SHP77 treated with DMSO at 0.1 percent for 48 hours (cell line): ENCODE results near the gene TMC1.
"Not testable (repeated sequence)": the region's sequence is repeated elsewhere in the genome, so short reads cannot be mapped to it uniquely, and the experiment has no call there.

ENCODE experiments used
- DNase-seq: peaks from one replicate; lab custom pipeline; 2025; lab: John Stamatoyannopoulos, UW

Gene TMC1

GRCh38 chr9:72763022-72763421, 241.6 kb downstream of the TMC1 start:
- DNase-seq = no peak

- no peak for DNase-seq
These were observed 248.1 kb downstream of the TMC1 start for GRCh38 chr9:72769546-72769945.

GRCh38 chr9:72772661-72773060, 251.3 kb downstream of the TMC1 start:
- DNase-seq = no peak

DNA sequence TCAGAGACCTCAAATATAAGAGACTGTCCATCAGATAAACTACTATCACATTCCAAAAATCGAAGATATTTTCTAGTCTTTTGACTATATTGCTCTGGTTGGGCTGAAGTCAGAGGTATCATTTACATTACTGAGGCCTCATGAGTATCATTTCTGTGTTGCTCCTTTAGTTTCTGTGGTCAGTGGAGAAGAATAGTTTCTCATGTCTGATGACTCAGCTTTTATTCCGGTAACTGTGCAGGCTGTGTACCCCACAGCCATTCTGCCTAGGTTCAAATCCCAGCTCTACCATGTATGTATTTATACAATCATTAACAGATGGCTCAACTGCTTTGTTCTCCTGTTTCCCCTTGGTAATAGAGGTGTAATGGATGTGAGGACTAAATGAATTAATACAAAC, 252.2 kb downstream of the TMC1 start:
- DNase-seq = no peak

- DNase-seq = no peak
These were observed 254.2 kb downstream of the TMC1 start for GRCh38 chr9:72775570-72775969.

DNA sequence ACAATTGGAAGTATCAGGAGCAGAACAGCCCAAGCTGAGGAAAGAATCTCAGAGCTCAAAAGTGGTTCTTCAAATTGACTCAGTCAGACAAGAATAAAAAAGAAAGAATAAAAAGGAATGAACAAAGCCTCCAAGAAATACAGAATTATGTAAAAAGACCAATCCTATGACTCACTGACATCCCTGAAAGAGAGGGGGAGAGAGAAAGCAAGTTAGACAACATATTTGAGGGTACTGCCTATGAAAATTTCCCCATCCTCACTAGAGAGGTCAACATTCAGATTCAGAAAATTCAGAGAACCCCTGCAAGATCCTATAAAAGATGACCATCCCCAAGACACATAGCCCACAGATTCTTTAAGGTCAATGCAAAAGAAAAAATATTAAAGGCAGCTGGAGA, 258.2 kb downstream of the TMC1 start:
- DNase-seq = no peak

GRCh38 chr9:72786948-72787347, 265.5 kb downstream of the TMC1 start:
- no peak for DNase-seq

- no peak for DNase-seq
These were observed 267.7 kb downstream of the TMC1 start for GRCh38 chr9:72788966-72789735.

GRCh38 chr9:72789885-72790284, 268.5 kb downstream of the TMC1 start:
- DNase-seq = no peak

DNA sequence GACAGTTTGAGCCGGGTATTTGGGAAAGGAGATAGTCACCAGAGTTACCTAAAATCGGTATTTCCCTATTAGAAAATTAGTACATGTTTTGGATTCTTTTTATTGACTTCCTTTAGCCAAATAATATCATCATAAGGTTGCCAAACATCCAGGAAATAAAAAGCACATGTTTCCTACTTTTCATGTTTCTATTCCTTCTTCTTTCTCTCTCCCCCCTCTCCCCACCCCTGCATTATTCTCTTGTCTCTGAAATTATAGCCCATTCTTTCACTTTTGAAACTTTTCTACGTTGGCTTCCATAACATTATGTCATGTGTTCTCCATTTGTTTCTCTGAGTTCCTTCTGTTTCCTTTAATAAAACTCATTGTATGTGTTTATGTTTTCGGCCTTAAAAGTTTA, 269.6 kb downstream of the TMC1 start:
- DNase-seq = no peak

DNA sequence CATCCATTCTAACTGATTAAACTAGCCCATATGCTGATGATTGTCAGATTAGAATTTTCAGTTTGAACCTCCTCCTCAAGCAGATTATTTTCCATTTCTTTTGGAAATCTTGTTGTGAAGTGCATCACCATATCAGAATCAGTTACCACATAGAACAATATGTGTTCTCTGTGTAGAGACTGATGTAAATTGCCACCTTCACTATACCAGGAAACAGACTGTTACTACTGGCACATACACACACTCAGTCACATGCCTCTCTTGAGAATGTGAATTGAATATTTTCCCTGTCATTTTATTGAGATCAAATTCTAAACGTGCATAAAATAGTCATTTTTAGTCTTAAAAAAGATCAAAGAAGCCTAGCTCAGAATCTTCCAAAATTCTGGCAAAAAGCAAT, 270.0 kb downstream of the TMC1 start:
- no peak for DNase-seq

GRCh38 chr9:72794946-72795345, 273.5 kb downstream of the TMC1 start:
- no peak for DNase-seq

DNA sequence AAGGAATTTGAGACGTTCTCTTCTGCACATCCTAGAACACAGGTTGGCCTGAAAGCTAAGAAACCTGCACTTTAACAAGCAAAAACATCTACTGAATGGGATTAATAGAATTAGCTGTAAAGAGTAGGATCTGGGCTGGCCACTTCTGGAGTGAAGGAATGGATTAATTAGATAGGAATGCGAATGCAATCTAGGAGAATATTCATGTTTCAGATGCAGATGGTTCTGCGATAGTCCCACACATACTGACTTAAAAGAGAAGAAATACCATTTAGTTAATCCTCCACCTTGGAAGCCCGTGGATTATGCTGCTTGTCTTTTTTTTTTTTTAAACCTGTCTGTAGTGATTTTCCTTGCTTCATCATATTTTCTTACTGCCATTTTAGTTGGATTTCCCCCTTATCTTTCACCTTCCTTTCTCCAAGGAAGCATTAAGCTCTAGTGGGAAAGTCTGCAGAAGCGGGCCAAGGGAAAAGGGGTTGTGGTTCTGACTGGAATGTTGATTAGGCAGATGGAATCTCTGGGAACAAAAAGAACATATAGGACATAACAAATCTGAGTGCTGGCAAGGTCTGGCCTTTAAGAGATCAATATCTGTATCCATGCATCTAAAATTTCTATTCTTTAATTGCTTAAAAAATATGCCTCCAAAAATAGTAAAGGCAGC, 279.1 kb downstream of the TMC1 start:
- no peak for DNase-seq

GRCh38 chr9:72805238-72805637, 283.8 kb downstream of the TMC1 start:
- no peak for DNase-seq

DNA sequence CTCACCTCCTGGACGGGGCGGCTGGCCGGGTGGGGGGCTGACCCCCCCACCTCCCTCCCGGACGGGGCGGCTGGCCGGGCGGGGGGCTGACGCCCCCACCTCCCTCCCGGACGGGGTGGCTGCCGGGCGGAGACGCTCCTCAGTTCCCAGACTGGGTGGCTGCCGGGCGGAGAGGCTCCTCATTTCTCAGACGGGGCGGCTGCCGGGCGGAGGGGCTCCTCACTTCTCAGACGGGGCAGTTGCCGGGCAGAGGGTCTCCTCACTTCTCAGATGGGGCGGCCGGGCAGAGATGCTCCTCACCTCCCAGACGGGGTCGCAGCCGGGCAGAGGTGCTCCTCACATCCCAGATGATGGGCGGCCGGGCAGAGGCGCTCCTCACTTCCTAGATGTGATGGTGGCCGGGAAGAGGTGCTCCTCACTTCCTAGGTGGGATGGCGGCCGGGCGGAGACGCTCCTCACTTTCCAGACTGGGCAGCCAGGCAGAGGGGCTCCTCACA, 285.0 kb downstream of the TMC1 start:
- not testable (repeated sequence) for DNase-seq

- no peak for DNase-seq
These were observed 286.5 kb downstream of the TMC1 start for GRCh38 chr9:72807765-72808445.

- DNase-seq = no peak
These were observed 287.0 kb downstream of the TMC1 start for GRCh38 chr9:72808446-72808768.

DNA sequence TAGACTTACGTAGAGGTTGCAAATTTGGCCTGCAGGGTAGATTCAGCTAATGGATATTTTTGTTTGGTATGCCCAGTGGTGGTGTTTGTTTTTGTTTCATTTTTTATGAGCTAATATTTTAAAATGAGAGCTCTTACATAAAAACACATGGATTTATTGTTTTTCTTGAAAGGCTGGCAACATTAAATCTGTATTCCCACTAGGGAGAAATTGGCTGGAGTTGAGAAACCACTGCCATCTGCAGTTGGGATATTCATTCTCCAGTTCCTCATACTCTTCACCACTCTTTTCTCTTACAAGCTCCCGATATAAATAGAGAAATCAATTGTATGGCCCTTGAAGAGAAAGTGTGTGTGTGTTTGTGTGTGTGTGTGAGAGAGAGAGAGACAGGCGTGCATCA, 288.2 kb downstream of the TMC1 start:
- no peak for DNase-seq

GRCh38 chr9:72812559-72813111, 291.2 kb downstream of the TMC1 start:
- DNase-seq = no peak

GRCh38 chr9:72813544-72813943, 292.1 kb downstream of the TMC1 start:
- DNase-seq = no peak

DNA sequence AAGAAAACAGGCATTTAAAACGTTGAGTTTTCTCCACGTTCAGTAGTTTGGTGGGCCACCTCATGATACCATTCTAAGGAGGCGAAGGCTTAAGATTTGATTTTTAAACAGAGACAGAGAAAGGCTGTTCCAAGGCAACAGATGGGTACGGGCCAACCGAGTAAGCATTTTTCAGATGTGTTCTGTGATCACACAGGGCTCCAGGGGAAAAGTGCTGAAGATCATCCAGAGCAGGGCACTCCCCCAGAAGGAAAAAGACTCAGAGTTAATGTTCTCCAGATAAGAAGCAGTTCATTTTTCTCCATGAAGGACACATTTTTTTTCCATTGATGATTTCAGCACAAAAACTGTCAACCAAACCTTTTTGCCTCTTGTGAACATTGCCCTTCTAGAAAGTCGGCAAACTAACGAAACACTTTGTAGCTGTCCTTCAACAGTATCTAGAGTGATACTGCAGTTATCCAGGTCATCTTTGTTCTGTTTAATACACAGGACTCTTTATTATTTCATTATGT, 292.7 kb downstream of the TMC1 start:
- DNase-seq = no peak

- no peak for DNase-seq
These were observed 295.3 kb downstream of the TMC1 start for GRCh38 chr9:72816666-72817065.

- DNase-seq = no peak
These were observed 296.0 kb downstream of the TMC1 start for GRCh38 chr9:72817413-72817812.
